Tibial nerve (tissue), 4 donors: Measurements from ENCODE around the gene COBLL1. TPM values are rescaled to one million over a fixed set of nuclear protein-coding genes. Genes with fewer than 3 reads are reported as not detected.

ENCODE experiments used
- DNase-seq, 2 donors: peaks; one replicate each; pipeline ENCODE4 v3.0.0-alpha.2; 2019; ENCODE audit warnings: low spot score in 2 of 2
- H3K27ac ChIP-seq, 4 donors: fragments of 200-600 bp; sonication (generic) in 3 of 4; one replicate each; pipeline ENCODE4 v1.5.1; 2017 to 2019; ENCODE audit warnings: mild to moderate bottlenecking in 1 of 4
- H3K27me3 ChIP-seq, 2 donors: fragments of 200-600 bp; sonication (generic) in 1 of 2; one replicate each; pipeline versions ENCODE4 v1.5.1 to v1.6.0; 2017 to 2019
- H3K36me3 ChIP-seq, 3 donors: fragments of 200-600 bp; sonication (generic); one replicate each; pipeline ENCODE4 v1.5.1; 2018 to 2019
- H3K4me1 ChIP-seq, 4 donors: fragments of 200-600 bp; sonication (generic) in 3 of 4; one replicate each; pipeline ENCODE4 v1.5.1; 2017 to 2019
- H3K4me3 ChIP-seq, 4 donors: fragments of 200-600 bp; sonication (generic) in 3 of 4; one replicate each; pipeline ENCODE4 v1.5.1; 2017 to 2019; ENCODE audit warnings: mild to moderate bottlenecking in 1 of 4, moderate library complexity in 1 of 4
- H3K9me3 ChIP-seq, 4 donors: fragments of 200-600 bp; sonication (generic) in 3 of 4; one replicate each; pipeline ENCODE4 v1.5.1; 2017 to 2019
- EP300 ChIP-seq, 2 donors: sonication (generic); formaldehyde crosslinking; IDR thresholded peaks; one replicate each; pipeline ENCODE4 v1.6.1; 2017; ENCODE audit warnings: antibody characterized with exemption in 2 of 2, mild to moderate bottlenecking in 1 of 2
- POLR2A ChIP-seq, 2 donors: fragments of 450-650 bp; IDR thresholded peaks; one replicate each; pipeline ENCODE4 v1.6.1; 2017; ENCODE audit warnings: antibody characterized with exemption in 2 of 2, mild to moderate bottlenecking in 2 of 2, moderate library complexity in 2 of 2
- WGBS, 2 donors: methylation state at CpG; one replicate each; pipeline ENCODE4 v1.1.5; 2018; 5-methylcytosine and 5-hydroxymethylcytosine counted together
- total RNA-seq, 4 donors: library from RNA; depleted of rRNA; stranded (reverse); fragments of >200 nt; gene quantifications; one replicate each; pipeline ENCODE4 v1.1.0, GENCODE V29; 2016
- TF ChIP-seq, protein P1 (sequence below), 5 experiments: fragments of 200-600 bp in 3 of 5; fragments of 450-650 bp in 2 of 5; sonication (generic) in 3 of 5; IDR thresholded peaks; one replicate each; pipeline ENCODE4 v1.5.1; 2016 to 2019; ENCODE audit warnings: antibody characterized with exemption in 5 of 5, mild to moderate bottlenecking in 3 of 5, moderate library complexity in 2 of 5

The COBLL1 gene
- total RNA-seq, 4 donors from 2014 or later: 117 to 190 (median 146) TPM

DNA sequence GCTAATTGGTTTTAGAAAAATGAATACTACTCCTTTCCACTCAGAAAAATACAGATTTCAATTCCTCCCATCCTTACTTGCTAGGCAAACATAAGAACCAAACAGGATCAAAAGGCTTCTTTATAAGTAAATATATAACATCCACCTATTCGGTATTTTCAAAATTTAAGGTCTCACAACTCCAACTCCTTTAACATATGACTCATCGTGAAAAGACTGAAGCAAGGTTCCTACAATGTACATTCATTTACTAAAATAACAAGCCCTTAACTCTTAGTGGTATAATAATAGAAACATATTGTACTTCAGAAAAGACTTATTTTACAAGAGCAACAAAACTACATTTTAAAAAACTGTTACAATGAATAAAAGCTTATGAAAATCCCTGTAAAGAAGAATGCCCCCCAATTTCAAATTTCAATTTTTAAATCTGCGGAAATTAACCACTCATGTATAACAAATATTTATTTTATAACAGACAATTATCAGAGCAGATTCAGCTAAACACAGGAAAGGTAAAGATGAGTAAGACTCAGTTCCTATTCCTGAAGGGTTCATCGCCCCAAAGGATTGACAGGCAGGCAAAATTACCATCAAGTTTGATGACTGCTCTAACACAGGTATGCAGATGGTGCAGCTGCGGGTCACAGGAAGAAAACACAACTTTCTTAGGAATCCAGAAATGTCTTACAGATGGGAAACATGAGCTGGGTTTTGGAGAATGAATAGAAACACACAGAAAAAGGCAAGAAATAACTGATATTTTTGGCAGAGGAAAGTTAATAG is 96.4 kb downstream of the COBLL1 start:
- H3K27ac ChIP-seq: no peak overlapping the region
- peaks cover 0 to 29% (median under 1%) of the 10 kb centered on the region in 4 donors for H3K4me1 ChIP-seq
- TF ChIP-seq, protein P1, sequence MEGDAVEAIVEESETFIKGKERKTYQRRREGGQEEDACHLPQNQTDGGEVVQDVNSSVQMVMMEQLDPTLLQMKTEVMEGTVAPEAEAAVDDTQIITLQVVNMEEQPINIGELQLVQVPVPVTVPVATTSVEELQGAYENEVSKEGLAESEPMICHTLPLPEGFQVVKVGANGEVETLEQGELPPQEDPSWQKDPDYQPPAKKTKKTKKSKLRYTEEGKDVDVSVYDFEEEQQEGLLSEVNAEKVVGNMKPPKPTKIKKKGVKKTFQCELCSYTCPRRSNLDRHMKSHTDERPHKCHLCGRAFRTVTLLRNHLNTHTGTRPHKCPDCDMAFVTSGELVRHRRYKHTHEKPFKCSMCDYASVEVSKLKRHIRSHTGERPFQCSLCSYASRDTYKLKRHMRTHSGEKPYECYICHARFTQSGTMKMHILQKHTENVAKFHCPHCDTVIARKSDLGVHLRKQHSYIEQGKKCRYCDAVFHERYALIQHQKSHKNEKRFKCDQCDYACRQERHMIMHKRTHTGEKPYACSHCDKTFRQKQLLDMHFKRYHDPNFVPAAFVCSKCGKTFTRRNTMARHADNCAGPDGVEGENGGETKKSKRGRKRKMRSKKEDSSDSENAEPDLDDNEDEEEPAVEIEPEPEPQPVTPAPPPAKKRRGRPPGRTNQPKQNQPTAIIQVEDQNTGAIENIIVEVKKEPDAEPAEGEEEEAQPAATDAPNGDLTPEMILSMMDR (IDR thresholded peaks at IDR 0.05): no peak
- no peak for TF ChIP-seq POLR2A (IDR thresholded peaks at IDR 0.05)
- no peak for TF ChIP-seq EP300 (IDR thresholded peaks at IDR 0.05)
- H3K36me3 ChIP-seq: no peaks in the 10 kb centered on the region
- WGBS, 2 donors: 65 to 73% methylated on average over 5 of the region's 5 CpGs
- no peaks in the 10 kb centered on the region for H3K27me3 ChIP-seq
- H3K9me3 ChIP-seq: no peaks in the 10 kb centered on the region
- H3K4me3 ChIP-seq: no peak overlapping the region
- DNase-seq: no peak

DNA sequence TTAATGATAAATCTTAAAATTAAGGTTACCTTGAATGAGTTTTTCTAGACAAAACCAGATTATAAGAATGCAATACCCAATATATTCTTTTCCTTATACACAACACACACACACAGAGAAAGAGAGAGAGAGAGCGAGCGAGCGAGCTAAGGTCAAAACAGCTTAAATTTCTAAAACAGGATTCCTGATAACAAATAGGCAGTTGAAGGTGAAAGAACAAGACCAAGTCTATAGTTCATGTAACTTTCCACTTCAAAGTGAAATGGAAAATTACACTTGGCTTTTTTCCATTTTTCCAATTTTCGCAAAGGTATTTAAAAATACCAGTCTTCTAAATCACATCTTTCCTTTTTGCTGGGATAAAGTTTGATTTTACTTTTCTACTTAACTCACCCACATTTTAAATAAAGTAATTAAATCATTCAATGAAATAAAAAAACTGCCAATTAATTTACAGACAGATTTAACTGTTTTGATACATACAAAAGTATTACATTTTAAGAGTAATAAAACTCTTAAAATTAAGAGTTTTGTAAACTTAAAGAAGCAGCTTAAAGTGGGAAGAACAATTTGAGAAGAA is 98.8 kb downstream of the COBLL1 start:
- H3K27me3 ChIP-seq: no peaks in the 10 kb centered on the region
- TF ChIP-seq EP300 (IDR thresholded peaks at IDR 0.05) (no peak), POLR2A (IDR thresholded peaks at IDR 0.05) (no peak)
- TF ChIP-seq, protein P1 (IDR thresholded peaks at IDR 0.05): no peak
- 81 to 87% methylated on average over 4 of the region's 4 CpGs for WGBS, 2 donors
- no peaks in the 10 kb centered on the region for H3K9me3 ChIP-seq
- no peaks in the 10 kb centered on the region for H3K36me3 ChIP-seq
- H3K4me3 ChIP-seq: no peak overlapping the region
- H3K27ac ChIP-seq: no peak overlapping the region
- no peak for DNase-seq
- H3K4me1 ChIP-seq: peaks cover 0 to 28% (median 3%) of the 10 kb centered on the region in 4 donors

GRCh38 chr2:164739966-164740365 is 101.7 kb downstream of the COBLL1 start:
- Histone ChIP-seq H3K27me3 (no peaks in the 10 kb centered on the region), H3K9me3 (no peaks in the 10 kb centered on the region), H3K36me3 (no peaks in the 10 kb centered on the region), H3K4me3 (no peak overlapping the region), H3K27ac (peak overlapping the region in 2 of 4 donors; percentile 25 to 52), H3K4me1 (peaks cover 0 to 33% (median 5%) of the 10 kb centered on the region in 4 donors)
- WGBS, 2 donors: 50 to 55% methylated on average over 3 of the region's 3 CpGs
- TF ChIP-seq POLR2A (IDR thresholded peaks at IDR 0.05) (no peak), EP300 (IDR thresholded peaks at IDR 0.05) (peak in 1 of 2 donors; percentile 11)
- no peak for DNase-seq

- Histone ChIP-seq H3K4me3 (no peak overlapping the region), H3K27ac (peak overlapping the region in 3 of 4 donors; percentile 6 to 21 (median 9)), H3K27me3 (no peaks in the 10 kb centered on the region), H3K9me3 (no peaks in the 10 kb centered on the region), H3K4me1 (peaks cover 0 to 42% (median 5%) of the 10 kb centered on the region in 4 donors), H3K36me3 (no peaks in the 10 kb centered on the region)
- WGBS, 2 donors: 7 to 8% methylated on average over 9 of the region's 9 CpGs
- peak; percentile 46 to 61 for DNase-seq
- TF ChIP-seq, protein P1 (IDR thresholded peaks at IDR 0.05): peak; percentile 54 to 87 (median 70)
- TF ChIP-seq POLR2A (IDR thresholded peaks at IDR 0.05) (no peak), EP300 (IDR thresholded peaks at IDR 0.05) (peak in 1 of 2 donors; percentile 64)
Measured at GRCh38 chr2:164737612-164738081, 104.0 kb downstream of the COBLL1 start.

GRCh38 chr2:164735309-164735919 is 106.2 kb downstream of the COBLL1 start:
- Histone ChIP-seq H3K36me3 (no peaks in the 10 kb centered on the region), H3K4me1 (peaks cover 0 to 39% (median 5%) of the 10 kb centered on the region in 4 donors), H3K9me3 (no peaks in the 10 kb centered on the region), H3K27ac (no peak overlapping the region), H3K4me3 (no peak overlapping the region), H3K27me3 (no peaks in the 10 kb centered on the region)
- DNase-seq: no peak
- TF ChIP-seq, protein P1 (IDR thresholded peaks at IDR 0.05): no peak
- TF ChIP-seq POLR2A (IDR thresholded peaks at IDR 0.05): no peak
- no peak for TF ChIP-seq EP300 (IDR thresholded peaks at IDR 0.05)
- WGBS, 2 donors: 53 to 58% methylated on average over 4 of the region's 4 CpGs
